ENCODE results near the gene ARFGEF3.

- TF ChIP-seq POLR2AphosphoS5 (IDR thresholded peaks at IDR 0.05; ENCODE audit: low read depth, low read length) (no peak), RAD21 (IDR thresholded peaks at IDR 0.05; ENCODE audit: low read length) (no peak), CTCF (IDR thresholded peaks at IDR 0.05) (no peak), USF2 (IDR thresholded peaks at IDR 0.05; ENCODE audit: borderline replicate concordance, low read depth, low read length) (no peak), MXI1 (IDR thresholded peaks at IDR 0.05; ENCODE audit: low read depth, low read length) (no peak), PBX3 (IDR thresholded peaks at IDR 0.05) (no peak), EZH2phosphoT487 (IDR thresholded peaks at IDR 0.05; ENCODE audit: borderline replicate concordance, low read depth) (no peak), RCOR1 (IDR thresholded peaks at IDR 0.05; ENCODE audit: low read length) (no peak), EP300 (IDR thresholded peaks at IDR 0.05; ENCODE audit: borderline replicate concordance in 1 of 2, low read depth in 1 of 2, low read length in 1 of 2) (no peak), RXRA (IDR thresholded peaks at IDR 0.05; ENCODE audit: borderline replicate concordance, low read depth) (no peak), RFX5 (IDR thresholded peaks at IDR 0.05; ENCODE audit: low read length) (no peak), TEAD4 (IDR thresholded peaks at IDR 0.05; ENCODE audit: borderline replicate concordance, insufficient read depth) (no peak)
These were observed 106.5 kb downstream of the ARFGEF3 start for GRCh38 chr6:138267971-138268895.
